ENCODE measurements around the gene SPTBN1. TPM values are rescaled to one million over a fixed set of nuclear protein-coding genes. Genes with fewer than 3 reads are reported as not detected.

SPTBN1 gene
- total RNA-seq, 1 experiment from 2014 or later, result 171 TPM

DNA sequence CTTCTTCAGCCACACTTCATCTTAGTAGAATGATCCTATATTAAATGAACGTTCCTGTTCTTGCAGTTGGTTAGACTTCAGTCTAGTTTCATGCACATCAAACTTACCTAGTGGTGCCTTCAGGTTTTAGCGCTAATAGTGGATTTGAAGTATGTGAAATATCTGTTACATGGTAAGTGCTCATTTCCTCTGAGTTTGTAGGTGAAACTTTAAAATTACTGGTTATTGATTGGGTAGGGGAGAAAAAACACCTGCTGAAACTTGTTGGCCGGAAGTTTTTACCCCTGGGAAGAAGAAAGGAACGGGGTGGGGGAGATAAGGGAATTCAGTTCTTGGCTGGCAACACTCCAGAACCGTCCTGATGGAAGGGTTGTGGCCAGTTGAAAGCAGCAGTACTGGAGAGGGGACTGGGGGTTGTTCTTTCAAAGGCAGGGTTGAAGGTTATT, 112.8 kb downstream of the SPTBN1 start:
- ChIA-PET POLR2A (interaction anchor here (1.2 to 14.1 kb wide), 3 partner anchors 7 to 31 kb away, joined by 3 to 427 read pairs (median 25); no protein-coding TSS in a partner anchor), CTCF (interaction anchor here (0.9 to 3.3 kb wide), 2 partner anchors 10 to 45 kb away, joined by 3 to 21 read pairs; no protein-coding TSS in a partner anchor)
- Mint-ChIP-seq H3K4me3 (ENCODE audit: unreplicated experiment) (no peak overlapping the region), H3K4me1 (ENCODE audit: insufficient read depth, unreplicated experiment) (peaks cover 50% of the 10 kb centered on the region), H3K9me3 (ENCODE audit: unreplicated experiment) (no peaks in the 10 kb centered on the region), H3K27ac (ENCODE audit: low read depth, unreplicated experiment) (peak overlapping the region; percentile 94), H3K27me3 (ENCODE audit: insufficient read depth, unreplicated experiment) (no peaks in the 10 kb centered on the region), H3K36me3 (ENCODE audit: insufficient read depth, unreplicated experiment) (peaks cover 9% of the 10 kb centered on the region)
- no peak for DNase-seq (ENCODE audit: unreplicated experiment)
- no peak for TF ChIP-seq CTCF (IDR thresholded peaks at IDR 0.05; ENCODE audit: unreplicated experiment)
- BruUV-seq (replicated peaks), result no TSS peak
- intact Hi-C loops (cut with micrococcal nuclease), result no loop called here

- POLR2A ChIA-PET, result interaction anchor here (0.9 to 14.1 kb wide), 8 partner anchors 8 to 38 kb away, joined by 3 to 427 read pairs (median 8); no protein-coding TSS in a partner anchor
- H3K27ac Mint-ChIP-seq (ENCODE audit: low read depth, unreplicated experiment), result peak overlapping the region; percentile 94
Observed at GRCh38 chr2:54569745-54570301, 113.7 kb downstream of the SPTBN1 start.

GRCh38 chr2:54570321-54570855, 114.3 kb downstream of the SPTBN1 start:
- TSS peak; percentile 42 for BruUV-seq (replicated peaks)
- POLR2A ChIA-PET, result interaction anchor here (0.7 to 14.1 kb wide), 9 partner anchors 9 to 38 kb away, joined by 3 to 427 read pairs (median 7); no protein-coding TSS in a partner anchor
- CTCF ChIA-PET, result interaction anchor here (0.6 to 3.3 kb wide), 2 partner anchors 11 to 25 kb away, joined by 3 to 21 read pairs; no protein-coding TSS in a partner anchor
- Mint-ChIP-seq H3K4me1 (ENCODE audit: insufficient read depth, unreplicated experiment) (peaks cover 61% of the 10 kb centered on the region), H3K27me3 (ENCODE audit: insufficient read depth, unreplicated experiment) (no peaks in the 10 kb centered on the region), H3K9me3 (ENCODE audit: unreplicated experiment) (no peaks in the 10 kb centered on the region), H3K36me3 (ENCODE audit: insufficient read depth, unreplicated experiment) (peaks cover 6% of the 10 kb centered on the region), H3K4me3 (ENCODE audit: unreplicated experiment) (peak overlapping the region; percentile 63), H3K27ac (ENCODE audit: low read depth, unreplicated experiment) (peak overlapping the region; percentile 94)
- intact Hi-C loops (cut with micrococcal nuclease), result no loop called here
- no peak for DNase-seq (ENCODE audit: unreplicated experiment)
- TF ChIP-seq CTCF (IDR thresholded peaks at IDR 0.05; ENCODE audit: unreplicated experiment), result no peak

More at GRCh38 chr2:54569745-54570301, 113.7 kb downstream of the SPTBN1 start:
- BruUV-seq (replicated peaks), result no TSS peak
- no peaks in the 10 kb centered on the region for H3K27me3 Mint-ChIP-seq (ENCODE audit: insufficient read depth, unreplicated experiment)
- H3K36me3 Mint-ChIP-seq (ENCODE audit: insufficient read depth, unreplicated experiment), result peaks cover 6% of the 10 kb centered on the region
- no peaks in the 10 kb centered on the region for H3K9me3 Mint-ChIP-seq (ENCODE audit: unreplicated experiment)
- peaks cover 59% of the 10 kb centered on the region for H3K4me1 Mint-ChIP-seq (ENCODE audit: insufficient read depth, unreplicated experiment)
- peak overlapping the region; percentile 14 for H3K4me3 Mint-ChIP-seq (ENCODE audit: unreplicated experiment)
- CTCF ChIA-PET, result interaction anchor here (0.9 to 3.3 kb wide), 2 partner anchors 10 to 44 kb away, joined by 3 to 21 read pairs; no protein-coding TSS in a partner anchor
- TF ChIP-seq CTCF (IDR thresholded peaks at IDR 0.05; ENCODE audit: unreplicated experiment), result no peak
- intact Hi-C loops (cut with micrococcal nuclease), result no loop called here
- DNase-seq (ENCODE audit: unreplicated experiment), result no peak
